Lower leg skin (tissue), 3 donors: ENCODE data around the gene CDC25B.

ENCODE experiments used
- CTCF ChIP-seq, 3 donors: fragments of 450-650 bp; IDR thresholded peaks; one replicate each; pipeline ENCODE4 v1.5.1; 2016; ENCODE audit warnings: antibody characterized with exemption in 3 of 3, mild to moderate bottlenecking in 3 of 3, moderate library complexity in 2 of 3
- POLR2A ChIP-seq, 2 donors: fragments of 450-650 bp; IDR thresholded peaks; one replicate each; pipeline ENCODE4 v1.6.1; 2016 to 2017; ENCODE audit warnings: antibody characterized with exemption in 2 of 2, mild to moderate bottlenecking in 1 of 2, moderate library complexity in 1 of 2

- TF ChIP-seq CTCF (IDR thresholded peaks at IDR 0.05), result no peak
- no peak for TF ChIP-seq POLR2A (IDR thresholded peaks at IDR 0.05)
Observed at GRCh38 chr20:3848565-3848964, 52.5 kb downstream of the CDC25B start.
